Thyroid gland (tissue), 4 donors: ENCODE measurements around the gene KRT73.

Experiments used
- CTCF ChIP-seq, 6 experiments: fragments of 200-600 bp in 3 of 6; fragments of 450-650 bp in 3 of 6; sonication (generic) in 3 of 6; IDR thresholded peaks; one replicate each; pipeline ENCODE4 v1.5.1; 2016 to 2019; ENCODE audit warnings: antibody characterized with exemption in 6 of 6, mild to moderate bottlenecking in 2 of 6, inconsistent platforms in 1 of 6, moderate library complexity in 1 of 6
- POLR2A ChIP-seq, 2 donors: fragments of 450-650 bp; IDR thresholded peaks; one replicate each; pipeline ENCODE4 v1.6.1; 2017; ENCODE audit warnings: antibody characterized with exemption in 2 of 2, mild to moderate bottlenecking in 2 of 2, moderate library complexity in 1 of 2

DNA sequence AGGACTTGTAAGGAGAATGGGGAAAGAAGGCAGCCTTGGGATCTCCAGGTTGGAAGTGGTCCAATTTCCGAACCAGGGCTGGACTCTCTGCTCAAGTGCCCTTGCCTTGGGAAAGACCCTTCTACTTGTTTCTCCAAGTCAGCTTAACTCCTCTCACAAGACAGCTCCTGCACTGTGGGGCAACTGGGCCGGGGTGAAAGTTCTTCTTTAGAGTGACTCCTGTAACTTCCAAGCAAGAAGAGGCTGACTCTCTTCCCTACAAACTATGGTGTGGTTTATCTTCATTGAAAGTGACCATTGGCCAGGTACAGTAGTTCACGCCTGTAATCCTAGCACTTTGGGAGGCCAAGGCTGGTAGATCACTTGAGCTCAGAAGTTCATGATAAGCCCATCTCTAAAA, 48.1 kb upstream of the KRT73 start:
- TF ChIP-seq CTCF (IDR thresholded peaks at IDR 0.05) (no peak), POLR2A (IDR thresholded peaks at IDR 0.05) (no peak)
